GM23248 (cell line): ENCODE measurements around the gene JARID2. TPM values are rescaled to one million over a fixed set of nuclear protein-coding genes. Genes with fewer than 3 reads are reported as not detected.

ENCODE experiments used
- DNase-seq: peaks from one replicate; pipeline ENCODE4 v3.0.0-alpha.2; 2015
- H2AFZ ChIP-seq: fragments of 200-600 bp; sonication (generic); 2 replicates; pipeline ENCODE4 v1.6.1; 2016; ENCODE audit warnings: antibody characterized with exemption
- H3F3A ChIP-seq: fragments of 200-600 bp; sonication (generic); 2 replicates; pipeline ENCODE4 v1.6.1; 2016; ENCODE audit warnings: mild to moderate bottlenecking, antibody characterized with exemption, mixed run types; ENCODE audit not compliant: insufficient read depth
- H3K27ac ChIP-seq: fragments of 200-600 bp; sonication (generic); 2 replicates; pipeline ENCODE4 v1.5.1; 2016; ENCODE audit warnings: mild to moderate bottlenecking
- H3K27me3 ChIP-seq: fragments of 200-600 bp; sonication (generic); replicated peaks from 2 replicates; pipeline ENCODE4 v1.6.1; 2016; ENCODE audit warnings: mild to moderate bottlenecking; ENCODE audit not compliant: insufficient read depth
- H3K36me3 ChIP-seq: fragments of 200-600 bp; sonication (generic); 2 replicates; pipeline ENCODE4 v1.6.1; 2016; ENCODE audit warnings: low read depth, mild to moderate bottlenecking
- H3K4me1 ChIP-seq: fragments of 200-600 bp; sonication (generic); 2 replicates; pipeline ENCODE4 v1.6.1; 2016; ENCODE audit warnings: mild to moderate bottlenecking; ENCODE audit not compliant: insufficient read depth
- H3K4me2 ChIP-seq: fragments of 200-600 bp; sonication (generic); one replicate; pipeline ENCODE4 v1.6.1; 2016; ENCODE audit warnings: mild to moderate bottlenecking; ENCODE audit not compliant: unreplicated experiment
- H3K4me3 ChIP-seq: fragments of 200-600 bp; sonication (generic); 2 replicates; pipeline ENCODE4 v1.5.1; 2016; ENCODE audit warnings: mild to moderate bottlenecking
- H3K79me2 ChIP-seq: fragments of 200-600 bp; sonication (generic); 2 replicates; pipeline ENCODE4 v1.6.1; 2016; ENCODE audit warnings: mild to moderate bottlenecking; ENCODE audit not compliant: insufficient read depth
- H3K9ac ChIP-seq: fragments of 200-600 bp; sonication (generic); 2 replicates; pipeline ENCODE4 v1.6.1; 2016; ENCODE audit warnings: mild to moderate bottlenecking
- H3K9me2 ChIP-seq: fragments of 200-600 bp; sonication (generic); 2 replicates; pipeline ENCODE4 v1.6.1; 2016; ENCODE audit warnings: mixed run types, mild to moderate bottlenecking, moderate library complexity; ENCODE audit not compliant: insufficient read depth
- H3K9me3 ChIP-seq: fragments of 200-600 bp; sonication (generic); one replicate; pipeline ENCODE4 v1.6.1; 2017; ENCODE audit warnings: low read depth
- H4K20me1 ChIP-seq: fragments of 200-600 bp; sonication (generic); 2 replicates; pipeline ENCODE4 v1.6.0; 2016; ENCODE audit not compliant: insufficient read depth
- EZH2 ChIP-seq: fragments of 200-600 bp; sonication (generic); IDR thresholded peaks from 2 replicates; pipeline ENCODE4 v1.6.1; 2018; ENCODE audit warnings: antibody characterized with exemption, mild to moderate bottlenecking; ENCODE audit not compliant: insufficient read depth, poor library complexity, severe bottlenecking
- EZH2phosphoT487 ChIP-seq: fragments of 200-600 bp; sonication (generic); IDR thresholded peaks from 2 replicates; pipeline ENCODE4 v1.6.1; 2018; ENCODE audit warnings: antibody characterized with exemption, moderate library complexity, mild to moderate bottlenecking, low read depth; ENCODE audit not compliant: insufficient read depth
- WGBS, 2 experiments: methylation state at CpG; one replicate each; pipeline ENCODE4 v1.1.6; 2015 to 2017; ENCODE audit warnings: low lambda C conversion rate in 2 of 2, low coverage in 1 of 2; ENCODE audit errors: missing lambda C conversion rate in 2 of 2; 5-methylcytosine and 5-hydroxymethylcytosine counted together
- in situ Hi-C: fragments of 300-500 bp; cut with MboI; formaldehyde crosslinking; loops from 2 replicates; pipeline ENCODE4 v1.15.0; 2020
- polyA plus RNA-seq: library from polyadenylated mRNA; unstranded; fragments of >200 nt; fragmentation: Nextera tagmentation; extraction: Ambion mirVana; gene quantifications from 2 replicates; pipeline ENCODE4 v1.2.1, GENCODE V29; 2016
- total RNA-seq: library from RNA; depleted of rRNA; stranded (reverse); fragments of >200 nt; shearing (Covaris generic); gene quantifications from 2 replicates; pipeline ENCODE4 v1.2.3, GENCODE V29; 2014

The JARID2 gene
- total and polyA plus RNA-seq, 2 experiments from 2014 or later, result 3.9 to 9.3 TPM

DNA sequence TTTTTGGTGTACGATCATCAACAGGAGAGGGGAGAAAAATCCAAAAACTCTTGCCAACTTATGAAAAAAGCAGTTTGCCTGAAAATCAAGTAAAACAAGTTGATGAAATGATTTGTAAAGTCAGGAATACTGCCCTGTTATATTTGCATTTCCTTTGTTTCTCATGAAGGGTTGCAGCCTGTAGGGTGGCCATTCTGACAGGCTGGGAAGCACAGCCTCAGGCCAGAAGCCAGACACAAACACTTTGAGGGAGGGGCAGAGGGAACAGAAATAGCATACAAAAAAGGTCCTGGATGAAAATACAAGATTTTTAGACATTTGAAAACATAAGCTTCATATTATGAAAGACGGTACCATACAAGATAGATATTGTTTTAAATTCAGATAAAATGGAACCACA, 307.2 kb downstream of the JARID2 start:
- H3K27me3 ChIP-seq, result no peaks in the 10 kb centered on the region
- H3F3A ChIP-seq, result no peaks in the 10 kb centered on the region
- H3K9ac ChIP-seq, result no peak overlapping the region
- TF ChIP-seq EZH2 (no peak), EZH2phosphoT487 (no peak)
- H4K20me1 ChIP-seq, result no peaks in the 10 kb centered on the region
- no peak overlapping the region for H3K4me2 ChIP-seq
- no peaks in the 10 kb centered on the region for H3K9me3 ChIP-seq
- no peak overlapping the region for H2AFZ ChIP-seq
- in situ Hi-C loops, result no loop called here
- no peaks in the 10 kb centered on the region for H3K79me2 ChIP-seq
- DNase-seq, result no peak
- H3K4me3 ChIP-seq, result no peak overlapping the region
- no peaks in the 10 kb centered on the region for H3K36me3 ChIP-seq
- WGBS, 2 experiments, result 72 to 83% methylated on average over 2 of the region's 2 CpGs
- H3K9me2 ChIP-seq, result no peaks in the 10 kb centered on the region
- no peak overlapping the region for H3K27ac ChIP-seq
- no peaks in the 10 kb centered on the region for H3K4me1 ChIP-seq

DNA sequence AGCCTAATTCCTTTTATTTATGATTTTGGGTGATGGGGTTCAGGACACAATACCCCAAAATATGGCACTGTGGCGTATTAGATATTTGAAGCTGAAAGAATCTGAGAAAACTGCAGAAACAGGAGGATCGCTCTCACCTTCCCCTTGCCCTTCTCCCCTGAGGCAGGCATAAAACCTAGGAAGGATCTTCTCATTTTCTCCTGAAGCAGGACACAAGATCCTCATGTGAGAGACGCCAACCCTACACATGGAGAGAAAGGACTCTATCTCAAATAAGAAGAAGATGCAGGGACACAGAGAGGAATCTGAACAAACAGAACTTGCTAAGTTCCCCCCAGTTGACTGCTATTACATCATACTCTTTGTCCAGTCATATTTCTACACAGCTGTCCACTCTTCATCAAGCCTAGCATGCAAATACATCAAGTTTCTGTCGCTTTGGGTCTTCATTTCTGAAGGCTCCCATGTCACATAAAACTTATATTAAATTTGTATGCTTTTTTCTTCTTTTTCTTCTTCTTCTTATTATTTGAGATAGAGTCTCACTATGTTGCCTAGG, 307.9 kb downstream of the JARID2 start:
- Histone ChIP-seq H2AFZ (no peak overlapping the region), H3K27me3 (no peaks in the 10 kb centered on the region), H3K9me2 (no peaks in the 10 kb centered on the region), H3F3A (no peaks in the 10 kb centered on the region), H3K4me1 (no peaks in the 10 kb centered on the region), H3K4me3 (no peak overlapping the region), H3K9me3 (no peaks in the 10 kb centered on the region), H3K9ac (no peak overlapping the region), H3K27ac (no peak overlapping the region), H4K20me1 (no peaks in the 10 kb centered on the region), H3K36me3 (no peaks in the 10 kb centered on the region), H3K79me2 (no peaks in the 10 kb centered on the region), H3K4me2 (no peak overlapping the region)
- no peak for DNase-seq
- 97 to 98% methylated on average over 4 of the region's 4 CpGs for WGBS, 2 experiments
- TF ChIP-seq EZH2 (no peak), EZH2phosphoT487 (no peak)
- in situ Hi-C loops, result no loop called here

DNA sequence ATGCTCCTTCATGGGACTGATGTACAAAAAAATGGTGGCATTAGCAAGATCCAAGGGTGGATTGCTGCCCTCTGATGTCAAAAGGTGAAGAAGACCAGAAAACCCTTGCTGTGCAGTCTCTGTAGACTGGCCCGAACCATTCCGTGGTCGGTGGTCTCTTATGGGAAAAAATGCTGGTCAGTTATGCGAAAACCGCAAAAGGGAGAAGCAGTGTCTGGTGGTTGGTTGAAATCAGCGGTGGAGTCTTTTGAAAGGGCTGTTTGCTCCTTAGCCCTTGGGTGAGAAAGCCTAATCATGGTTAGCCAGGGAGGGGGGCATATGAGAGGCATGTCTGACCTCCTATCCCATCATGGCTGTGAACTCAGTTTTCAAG, 308.8 kb downstream of the JARID2 start:
- no peak for DNase-seq
- Histone ChIP-seq H4K20me1 (no peaks in the 10 kb centered on the region), H3K36me3 (no peaks in the 10 kb centered on the region), H2AFZ (no peak overlapping the region), H3K4me1 (no peaks in the 10 kb centered on the region), H3K79me2 (no peaks in the 10 kb centered on the region), H3K27ac (no peak overlapping the region), H3K9me3 (no peaks in the 10 kb centered on the region), H3K9ac (no peak overlapping the region), H3K4me3 (no peak overlapping the region), H3F3A (no peaks in the 10 kb centered on the region), H3K4me2 (no peak overlapping the region), H3K27me3 (no peaks in the 10 kb centered on the region), H3K9me2 (no peaks in the 10 kb centered on the region)
- TF ChIP-seq EZH2phosphoT487, result no peak
- TF ChIP-seq EZH2, result no peak
- WGBS, 2 experiments, result 96 to 97% methylated on average over 6 of the region's 6 CpGs
- in situ Hi-C loops, result no loop called here

DNA sequence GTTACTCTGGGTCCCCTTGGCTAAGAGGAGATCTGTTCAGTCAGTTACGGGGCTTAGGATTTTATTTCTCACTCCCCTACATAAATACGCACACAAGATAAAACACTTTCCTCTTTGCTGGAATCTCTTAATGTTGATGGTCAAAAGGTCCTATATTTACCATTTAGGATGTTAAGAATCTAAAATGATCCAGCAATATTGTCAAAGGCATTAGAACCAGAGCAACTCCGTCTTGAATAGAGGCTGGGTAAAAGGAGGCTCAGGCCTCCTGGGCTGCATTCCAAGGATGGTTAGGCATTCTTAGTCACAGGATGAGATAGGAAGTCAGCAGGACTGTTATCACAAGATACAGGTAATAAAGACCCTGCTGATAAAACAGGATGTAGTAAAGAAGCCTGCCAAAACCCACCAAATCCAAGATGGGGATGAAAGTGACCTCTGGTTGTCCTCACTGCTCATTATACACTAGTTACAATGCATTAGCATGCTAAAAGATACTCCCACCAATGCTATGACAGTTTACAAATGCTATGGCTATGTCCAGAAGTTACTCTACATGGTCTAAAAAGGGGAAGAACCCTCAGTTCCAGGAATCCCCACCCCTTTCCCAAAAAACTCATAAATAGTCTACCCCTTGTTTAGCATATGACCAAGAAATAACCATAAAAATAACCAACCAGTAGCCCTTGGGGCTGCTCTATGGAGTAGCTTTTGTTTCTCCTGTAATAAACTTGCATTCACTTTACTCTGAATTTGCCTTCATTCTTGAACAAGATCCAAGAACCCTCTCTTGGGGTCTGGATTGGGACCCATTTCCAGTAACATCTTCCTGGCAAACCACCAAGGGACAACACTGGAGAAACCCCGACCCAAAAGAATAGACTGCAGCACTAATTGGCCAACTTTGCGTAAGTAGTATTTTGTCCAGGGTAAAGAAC, 309.5 kb downstream of the JARID2 start:
- no peak for DNase-seq
- no peaks in the 10 kb centered on the region for H3K4me1 ChIP-seq
- H3K27ac ChIP-seq, result no peak overlapping the region
- H3K36me3 ChIP-seq, result no peaks in the 10 kb centered on the region
- H2AFZ ChIP-seq, result no peak overlapping the region
- H3F3A ChIP-seq, result no peaks in the 10 kb centered on the region
- in situ Hi-C loops, result no loop called here
- H3K79me2 ChIP-seq, result no peaks in the 10 kb centered on the region
- WGBS, 2 experiments, result 98% methylated on average over 5 of the region's 5 CpGs
- no peaks in the 10 kb centered on the region for H3K9me2 ChIP-seq
- no peak overlapping the region for H3K9ac ChIP-seq
- no peaks in the 10 kb centered on the region for H3K27me3 ChIP-seq
- H4K20me1 ChIP-seq, result no peaks in the 10 kb centered on the region
- H3K4me3 ChIP-seq, result no peak overlapping the region
- no peaks in the 10 kb centered on the region for H3K9me3 ChIP-seq
- no peak overlapping the region for H3K4me2 ChIP-seq
- no peak for TF ChIP-seq EZH2
- no peak for TF ChIP-seq EZH2phosphoT487
